OCI-LY3 (cell line): ENCODE measurements around the gene KLHL13.

ENCODE experiments used
- H2AFZ ChIP-seq: fragments of 200-600, 300-600 bp; shearing (Covaris generic); 2 replicates; pipeline ENCODE4 v1.6.0; 2014; ENCODE audit warnings: antibody characterized with exemption, low read depth, low read length
- H3K27ac ChIP-seq: fragments of 200-600, 300-600 bp; sonication (generic); 2 replicates; pipeline ENCODE4 v1.5.1; 2014; ENCODE audit warnings: mild to moderate bottlenecking, low read length, moderate library complexity, mixed read lengths
- H3K27me3 ChIP-seq: fragments of 200-600, 300-600 bp; sonication (generic); 2 replicates; pipeline ENCODE4 v1.6.1; 2014; ENCODE audit warnings: low read depth, low read length, mixed read lengths
- H3K36me3 ChIP-seq: fragments of 200-600, 300-600 bp; sonication (generic); replicated peaks from 2 replicates; pipeline ENCODE3; 2014; ENCODE audit warnings: low read depth, low read length, mixed read lengths
- H3K4me1 ChIP-seq: fragments of 300-600, 200-600 bp; sonication (generic); 2 replicates; pipeline ENCODE4 v1.6.1; 2014; ENCODE audit warnings: low read length, mixed read lengths
- H3K4me2 ChIP-seq: fragments of 200-600, 300-600 bp; sonication (generic); 2 replicates; pipeline ENCODE4 v1.6.1; 2014; ENCODE audit warnings: low read length, mixed read lengths
- H3K4me3 ChIP-seq: fragments of 300-600, 200-600 bp; sonication (generic); 2 replicates; pipeline ENCODE4 v1.5.1; 2014; ENCODE audit warnings: antibody characterized with exemption, mild to moderate bottlenecking, low read length, moderate library complexity
- H3K79me2 ChIP-seq: fragments of 300-600, 200-600 bp; shearing (Covaris generic); 2 replicates; pipeline ENCODE4 v1.6.1; 2014; ENCODE audit warnings: mild to moderate bottlenecking, low read length, mixed read lengths
- H3K9ac ChIP-seq: fragments of 300-600, 200-600 bp; shearing (Covaris generic); 2 replicates; pipeline ENCODE4 v1.6.0; 2014; ENCODE audit warnings: mild to moderate bottlenecking, low read length, moderate library complexity
- H3K9me3 ChIP-seq: fragments of 200-600, 300-600 bp; shearing (Covaris generic); 2 replicates; pipeline ENCODE4 v1.6.1; 2014; ENCODE audit warnings: low read length, mixed read lengths; ENCODE audit not compliant: insufficient read depth
- H4K20me1 ChIP-seq: fragments of 200-600, 300-600 bp; sonication (generic); 2 replicates; pipeline ENCODE4 v1.6.1; 2016; ENCODE audit warnings: low read length, mixed read lengths; ENCODE audit not compliant: insufficient read depth
- EZH2phosphoT487 ChIP-seq: fragments of 200-600 bp; shearing (Covaris generic); IDR thresholded peaks from 2 replicates; pipeline ENCODE4 v1.6.1; 2018; ENCODE audit warnings: antibody characterized with exemption, mixed run types, low read depth
- TF ChIP-seq, protein P1 (sequence below): fragments of 200-600, 300-600 bp; sonication (generic); IDR thresholded peaks from 2 replicates; pipeline ENCODE4 v1.5.1; 2014; ENCODE audit warnings: antibody characterized with exemption, low read length, low read depth

KLHL13 gene

GRCh38 chrX:118047446-118048186 lies 69.0 kb downstream of the KLHL13 start:
- Histone ChIP-seq H3K9me3 (no peaks in the 10 kb centered on the region), H3K9ac (no peak overlapping the region), H4K20me1 (no peaks in the 10 kb centered on the region), H3K79me2 (no peaks in the 10 kb centered on the region), H3K4me3 (no peak overlapping the region), H3K4me2 (no peak overlapping the region), H3K27me3 (no peaks in the 10 kb centered on the region), H3K27ac (no peak overlapping the region), H3K36me3 (no peaks in the 10 kb centered on the region), H2AFZ (no peak overlapping the region), H3K4me1 (no peaks in the 10 kb centered on the region)
- TF ChIP-seq, protein P1, sequence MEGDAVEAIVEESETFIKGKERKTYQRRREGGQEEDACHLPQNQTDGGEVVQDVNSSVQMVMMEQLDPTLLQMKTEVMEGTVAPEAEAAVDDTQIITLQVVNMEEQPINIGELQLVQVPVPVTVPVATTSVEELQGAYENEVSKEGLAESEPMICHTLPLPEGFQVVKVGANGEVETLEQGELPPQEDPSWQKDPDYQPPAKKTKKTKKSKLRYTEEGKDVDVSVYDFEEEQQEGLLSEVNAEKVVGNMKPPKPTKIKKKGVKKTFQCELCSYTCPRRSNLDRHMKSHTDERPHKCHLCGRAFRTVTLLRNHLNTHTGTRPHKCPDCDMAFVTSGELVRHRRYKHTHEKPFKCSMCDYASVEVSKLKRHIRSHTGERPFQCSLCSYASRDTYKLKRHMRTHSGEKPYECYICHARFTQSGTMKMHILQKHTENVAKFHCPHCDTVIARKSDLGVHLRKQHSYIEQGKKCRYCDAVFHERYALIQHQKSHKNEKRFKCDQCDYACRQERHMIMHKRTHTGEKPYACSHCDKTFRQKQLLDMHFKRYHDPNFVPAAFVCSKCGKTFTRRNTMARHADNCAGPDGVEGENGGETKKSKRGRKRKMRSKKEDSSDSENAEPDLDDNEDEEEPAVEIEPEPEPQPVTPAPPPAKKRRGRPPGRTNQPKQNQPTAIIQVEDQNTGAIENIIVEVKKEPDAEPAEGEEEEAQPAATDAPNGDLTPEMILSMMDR = no peak
- TF ChIP-seq EZH2phosphoT487 = no peak

DNA sequence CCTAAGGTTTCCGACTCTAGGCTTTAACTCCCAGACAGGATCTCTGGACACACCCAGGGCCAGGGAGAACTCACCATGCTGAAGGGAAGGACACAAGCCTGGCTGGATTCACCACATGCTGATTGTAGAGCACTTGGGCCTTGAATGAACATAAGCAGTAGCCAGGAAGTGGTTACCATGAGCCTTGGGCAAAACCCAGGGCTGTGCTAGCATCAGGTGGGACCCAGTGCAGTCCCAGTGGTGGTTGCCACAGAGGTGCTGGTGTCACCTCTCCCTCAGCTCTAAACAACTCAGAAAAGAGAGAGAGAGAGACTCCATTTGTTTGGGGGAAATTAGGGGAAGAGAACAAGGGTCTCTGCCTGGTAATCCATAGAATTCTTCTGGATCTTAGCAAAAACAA lies 77.0 kb downstream of the KLHL13 start:
- Histone ChIP-seq H3K36me3 (no peaks in the 10 kb centered on the region), H3K27me3 (no peaks in the 10 kb centered on the region), H2AFZ (no peak overlapping the region), H3K4me1 (no peaks in the 10 kb centered on the region), H3K27ac (no peak overlapping the region), H3K4me2 (no peak overlapping the region), H3K9me3 (no peaks in the 10 kb centered on the region), H3K9ac (no peak overlapping the region), H3K4me3 (no peak overlapping the region), H4K20me1 (no peaks in the 10 kb centered on the region), H3K79me2 (no peaks in the 10 kb centered on the region)
- TF ChIP-seq, protein P1 = no peak
- no peak for TF ChIP-seq EZH2phosphoT487

DNA sequence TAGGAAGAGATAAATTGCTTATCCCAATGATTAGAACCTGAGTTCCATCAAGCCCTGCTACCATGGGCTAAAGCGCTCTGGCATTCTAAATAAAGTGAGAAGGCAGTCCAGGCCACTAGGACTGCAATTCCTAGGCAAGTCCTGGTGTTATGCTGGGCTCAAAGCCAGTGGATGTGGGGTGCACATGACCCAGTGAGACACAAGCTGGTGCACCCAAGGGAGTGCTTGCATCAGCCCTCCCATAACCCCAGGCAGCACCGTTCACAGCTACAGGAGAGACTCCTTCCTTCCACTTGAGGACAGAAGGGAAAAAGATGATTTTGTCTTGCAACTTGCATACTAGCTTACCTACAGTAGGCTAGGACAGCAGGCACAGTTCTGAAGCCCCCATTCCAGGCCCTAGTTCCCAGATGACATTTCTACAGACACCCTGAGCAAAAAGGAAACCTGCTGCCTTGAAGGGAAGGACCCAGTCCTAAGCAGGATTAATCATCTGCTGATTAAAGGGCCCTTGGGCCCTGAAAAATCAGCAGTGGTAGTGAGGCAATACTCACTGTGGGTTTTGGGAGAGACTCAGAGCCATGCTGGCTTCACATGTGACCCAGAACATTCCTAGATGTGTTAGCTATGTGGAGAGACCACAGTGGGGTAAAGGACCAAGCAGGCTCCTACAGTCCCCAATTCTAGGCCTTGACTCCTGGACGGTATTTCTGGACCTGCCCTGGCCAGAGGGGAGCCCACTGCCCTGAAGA lies 77.8 kb downstream of the KLHL13 start:
- Histone ChIP-seq H3K36me3 (no peaks in the 10 kb centered on the region), H3K79me2 (no peaks in the 10 kb centered on the region), H3K27ac (no peak overlapping the region), H2AFZ (no peak overlapping the region), H3K4me2 (no peak overlapping the region), H4K20me1 (no peaks in the 10 kb centered on the region), H3K4me3 (no peak overlapping the region), H3K9ac (no peak overlapping the region), H3K4me1 (no peaks in the 10 kb centered on the region), H3K9me3 (no peaks in the 10 kb centered on the region), H3K27me3 (no peaks in the 10 kb centered on the region)
- no peak for TF ChIP-seq EZH2phosphoT487
- TF ChIP-seq, protein P1 = no peak

- Histone ChIP-seq H3K9me3 (no peaks in the 10 kb centered on the region), H3K27me3 (no peaks in the 10 kb centered on the region), H4K20me1 (no peaks in the 10 kb centered on the region), H3K4me1 (peaks cover 8% of the 10 kb centered on the region), H2AFZ (no peak overlapping the region), H3K27ac (no peak overlapping the region), H3K36me3 (no peaks in the 10 kb centered on the region), H3K9ac (no peak overlapping the region), H3K4me3 (no peak overlapping the region), H3K79me2 (no peaks in the 10 kb centered on the region), H3K4me2 (no peak overlapping the region)
- TF ChIP-seq, protein P1 = no peak
- TF ChIP-seq EZH2phosphoT487 = no peak
Observed at GRCh38 chrX:118026631-118027030, 90.0 kb downstream of the KLHL13 start.
